ENCODE data around the gene PLEKHA8.

Gene PLEKHA8

GRCh38 chr7:30171766-30172447 is 143.7 kb downstream of the PLEKHA8 start:
- DNase-seq: no peak

DNA sequence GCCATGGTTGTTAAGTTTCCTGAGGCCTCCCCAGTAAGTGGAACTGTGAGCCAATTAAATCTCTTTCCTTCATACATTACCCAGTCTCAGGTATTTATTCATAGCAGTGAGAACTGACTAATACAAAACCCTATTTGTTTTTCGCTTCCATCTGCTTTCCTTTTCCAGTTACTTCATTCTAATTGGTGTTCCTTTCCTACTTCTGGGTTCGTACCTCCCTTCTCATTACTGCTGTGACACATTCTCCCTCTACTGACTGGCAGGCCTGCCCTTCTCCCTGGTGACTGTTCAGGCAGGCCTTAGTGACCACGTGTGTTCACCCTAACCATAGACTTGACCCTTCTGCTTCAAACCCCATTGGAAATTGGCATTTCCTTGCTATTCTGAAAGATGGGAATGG is 144.2 kb downstream of the PLEKHA8 start:
- no peak for DNase-seq

GRCh38 chr7:30173058-30173897 is 145.1 kb downstream of the PLEKHA8 start:
- no peak for DNase-seq

GRCh38 chr7:30175180-30175579 is 147.0 kb downstream of the PLEKHA8 start:
- no peak for DNase-seq

DNA sequence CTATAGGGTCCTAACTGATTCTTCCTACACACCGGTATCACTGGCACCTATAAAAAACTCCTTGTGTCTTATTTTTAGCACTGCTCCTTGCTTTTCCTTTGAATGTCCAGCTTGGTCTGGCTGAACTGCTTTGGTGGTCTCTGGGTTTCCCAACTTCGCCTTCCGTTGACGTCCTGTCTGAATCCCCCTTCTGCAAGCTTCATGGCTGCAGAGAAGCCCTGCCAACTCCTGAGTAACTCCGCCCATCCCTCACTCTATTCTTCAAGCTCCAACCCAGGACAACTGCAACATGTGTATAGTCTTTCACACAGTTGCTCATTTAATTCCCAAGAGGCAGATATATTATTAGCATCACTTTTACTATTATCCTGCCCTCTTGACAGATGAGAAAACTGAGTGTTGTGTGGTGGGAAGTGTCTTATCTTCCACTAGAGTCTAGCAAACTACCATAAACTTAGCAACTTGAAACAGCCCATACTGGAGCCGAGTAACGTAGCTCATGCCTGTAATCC is 147.5 kb downstream of the PLEKHA8 start:
- DNase-seq: no peak

DNA sequence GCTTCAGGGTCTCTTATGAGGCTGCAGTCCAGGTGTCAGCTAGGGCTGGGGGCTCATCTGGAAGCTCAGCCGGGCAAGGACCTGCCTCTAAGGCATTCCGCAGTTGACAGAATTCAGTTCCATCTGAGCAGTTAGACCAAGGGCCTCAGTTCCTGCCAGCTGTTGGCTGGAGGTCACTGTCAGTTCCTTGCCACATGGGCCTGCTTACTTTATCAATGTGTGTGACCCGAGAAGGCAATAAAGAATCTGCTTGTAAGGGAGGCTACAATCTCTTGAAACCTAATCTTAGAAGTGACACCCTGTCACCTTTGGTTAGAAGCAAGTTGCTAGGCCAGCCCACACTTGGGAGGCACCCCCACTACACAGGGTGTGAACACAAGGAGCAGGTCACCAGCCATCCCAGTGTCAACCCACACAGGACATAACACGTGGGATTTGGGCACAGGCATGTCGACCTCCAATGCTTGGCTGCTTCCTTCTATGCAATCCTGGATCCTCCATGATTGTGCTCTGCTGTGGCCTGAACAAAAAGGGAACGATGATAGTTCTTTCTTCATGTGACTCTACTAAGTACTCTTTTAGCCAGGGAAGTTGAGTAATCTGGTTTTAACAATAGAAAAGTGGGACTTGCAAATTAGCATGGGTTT is 148.4 kb downstream of the PLEKHA8 start:
- DNase-seq: no peak

DNA sequence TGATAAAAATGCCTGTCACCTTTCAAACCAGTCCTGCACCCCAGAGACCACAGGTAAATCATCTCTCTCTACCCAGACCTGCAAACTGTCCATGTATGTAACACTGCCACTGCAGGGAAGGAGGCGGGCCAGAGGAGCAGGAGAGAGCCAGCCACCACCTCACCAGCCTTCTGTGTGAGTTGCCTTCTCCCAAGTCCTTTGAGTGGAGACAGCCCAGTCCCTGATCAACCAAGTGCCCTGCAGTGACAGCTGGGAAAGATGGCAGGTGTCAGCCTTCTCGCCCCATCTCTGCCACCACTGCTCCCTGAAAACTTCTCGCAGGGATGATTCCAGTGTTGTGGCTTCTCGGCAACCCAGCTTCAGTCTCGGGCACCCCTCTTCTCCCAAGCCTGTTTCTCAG is 149.0 kb downstream of the PLEKHA8 start:
- DNase-seq: no peak

DNA sequence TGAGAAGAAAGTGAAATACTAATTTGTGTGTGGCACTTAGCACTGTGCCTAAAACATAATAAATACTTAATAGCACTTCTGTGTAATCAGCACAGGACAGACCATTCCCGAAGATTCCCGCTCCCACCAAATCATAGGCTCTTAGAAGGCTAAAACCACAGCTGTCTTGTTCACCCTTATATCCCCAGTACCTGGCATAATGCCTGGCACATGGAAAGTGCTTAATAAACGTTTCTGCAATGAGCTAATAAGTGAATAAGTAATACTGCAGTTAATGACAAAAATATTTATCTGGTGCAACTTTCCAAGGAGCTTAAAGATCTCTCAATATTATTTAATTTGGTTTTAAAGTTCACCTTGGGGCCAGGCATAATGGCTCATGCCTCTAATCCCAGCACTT is 149.8 kb downstream of the PLEKHA8 start:
- DNase-seq: no peak

GRCh38 chr7:30178748-30179436 is 150.7 kb downstream of the PLEKHA8 start:
- DNase-seq: no peak

All from stimulated activated CD4-positive, alpha-beta T cell treated with anti-CD3 and anti-CD28 coated beads, Interleukin-15, amount 100 ng/mL, for 24 hours (primary cell).